ENCODE data around the gene CHD5.

The CHD5 gene

GRCh38 chr1:6174621-6175410 lies 5.3 kb downstream of the CHD5 start:
- peaks cover 8% of the 10 kb centered on the region for H3K4me1 ChIP-seq (ENCODE audit: control insufficient read depth, insufficient read depth, low read length, poor library complexity, severe bottlenecking)
- H3K27me3 ChIP-seq (replicated peaks; ENCODE audit: control insufficient read depth, insufficient read depth, low read length, poor library complexity, severe bottlenecking): peaks cover 22% of the 10 kb centered on the region
- H3K27ac ChIP-seq (ENCODE audit: insufficient read depth, low read length, poor library complexity, severe bottlenecking): no peak overlapping the region
- no peaks in the 10 kb centered on the region for H3K9me3 ChIP-seq (ENCODE audit: control insufficient read depth, low read length)
- DNase-seq: no peak
- H3K36me3 ChIP-seq (ENCODE audit: control insufficient read depth, insufficient read depth, low read length): no peaks in the 10 kb centered on the region
- H3K4me3 ChIP-seq (ENCODE audit: insufficient read depth, low read depth, low read length, poor library complexity, severe bottlenecking): no peak overlapping the region

- Histone ChIP-seq H3K27ac (ENCODE audit: insufficient read depth, low read length, poor library complexity, severe bottlenecking) (no peak overlapping the region), H3K4me3 (ENCODE audit: insufficient read depth, low read depth, low read length, poor library complexity, severe bottlenecking) (no peak overlapping the region), H3K36me3 (ENCODE audit: control insufficient read depth, insufficient read depth, low read length) (no peaks in the 10 kb centered on the region), H3K9me3 (ENCODE audit: control insufficient read depth, low read length) (no peaks in the 10 kb centered on the region), H3K4me1 (ENCODE audit: control insufficient read depth, insufficient read depth, low read length, poor library complexity, severe bottlenecking) (no peaks in the 10 kb centered on the region), H3K27me3 (replicated peaks; ENCODE audit: control insufficient read depth, insufficient read depth, low read length, poor library complexity, severe bottlenecking) (peaks cover 5% of the 10 kb centered on the region)
- no peak for DNase-seq
Measured at GRCh38 chr1:6172549-6172948, 7.6 kb downstream of the CHD5 start.

DNA sequence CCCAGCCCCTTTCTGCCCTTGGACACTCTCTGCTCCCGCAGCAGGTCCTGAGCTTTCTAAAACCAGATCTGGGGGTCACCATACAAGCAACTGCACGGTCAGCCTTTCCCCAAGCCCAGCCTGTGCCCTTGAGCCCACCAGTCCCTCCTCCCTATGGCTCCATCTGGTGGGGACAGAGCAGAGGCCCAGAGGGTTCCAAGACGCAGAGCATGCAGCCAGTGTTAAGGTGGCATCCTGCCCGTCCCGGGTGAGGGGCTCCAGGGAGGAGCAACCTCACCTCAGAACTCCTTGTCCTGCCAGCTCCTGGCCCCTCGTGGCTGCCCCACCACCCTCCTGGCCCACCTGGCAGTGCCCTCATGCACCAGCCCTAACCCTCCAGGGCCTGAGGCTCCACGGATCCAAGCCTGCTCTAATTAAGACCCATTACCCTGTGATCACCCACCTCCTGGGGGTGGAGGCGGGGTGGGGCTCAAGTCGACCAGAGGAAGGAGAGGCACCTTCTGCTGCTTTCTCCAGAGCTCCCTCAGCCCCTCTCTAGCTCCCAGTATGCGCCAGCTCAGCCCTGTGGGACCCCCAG lies 8.5 kb downstream of the CHD5 start:
- no peaks in the 10 kb centered on the region for H3K36me3 ChIP-seq (ENCODE audit: control insufficient read depth, insufficient read depth, low read length)
- DNase-seq: no peak
- no peak overlapping the region for H3K4me3 ChIP-seq (ENCODE audit: insufficient read depth, low read depth, low read length, poor library complexity, severe bottlenecking)
- H3K27ac ChIP-seq (ENCODE audit: insufficient read depth, low read length, poor library complexity, severe bottlenecking): no peak overlapping the region
- no peaks in the 10 kb centered on the region for H3K9me3 ChIP-seq (ENCODE audit: control insufficient read depth, low read length)
- H3K27me3 ChIP-seq (replicated peaks; ENCODE audit: control insufficient read depth, insufficient read depth, low read length, poor library complexity, severe bottlenecking): no peaks in the 10 kb centered on the region
- no peaks in the 10 kb centered on the region for H3K4me1 ChIP-seq (ENCODE audit: control insufficient read depth, insufficient read depth, low read length, poor library complexity, severe bottlenecking)

DNA sequence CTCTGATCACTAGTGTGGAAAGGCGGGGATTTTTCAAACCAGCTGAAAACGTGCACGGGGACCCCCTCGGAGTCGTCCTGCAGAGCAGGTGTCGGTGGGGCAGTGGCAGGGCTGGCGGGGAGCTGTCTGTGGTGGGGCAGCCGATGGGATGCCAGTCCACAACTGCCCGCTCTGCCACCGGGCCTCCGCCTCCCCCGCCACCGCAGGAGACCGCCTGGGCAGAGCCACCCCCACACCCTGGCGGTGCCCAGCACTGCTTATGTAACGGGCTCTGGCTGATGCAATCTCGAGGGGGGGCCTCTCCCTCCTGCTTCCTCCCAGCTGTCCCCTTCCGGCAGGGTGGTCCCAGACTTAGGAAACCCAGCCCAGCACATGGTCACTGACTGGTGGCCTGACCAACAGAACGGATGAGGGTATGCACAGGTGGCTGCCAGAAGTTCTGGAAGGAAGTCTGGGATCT lies 9.3 kb downstream of the CHD5 start:
- H3K4me1 ChIP-seq (ENCODE audit: control insufficient read depth, insufficient read depth, low read length, poor library complexity, severe bottlenecking): no peaks in the 10 kb centered on the region
- DNase-seq: no peak
- H3K9me3 ChIP-seq (ENCODE audit: control insufficient read depth, low read length): no peaks in the 10 kb centered on the region
- no peaks in the 10 kb centered on the region for H3K27me3 ChIP-seq (replicated peaks; ENCODE audit: control insufficient read depth, insufficient read depth, low read length, poor library complexity, severe bottlenecking)
- no peaks in the 10 kb centered on the region for H3K36me3 ChIP-seq (ENCODE audit: control insufficient read depth, insufficient read depth, low read length)
- H3K27ac ChIP-seq (ENCODE audit: insufficient read depth, low read length, poor library complexity, severe bottlenecking): no peak overlapping the region
- H3K4me3 ChIP-seq (ENCODE audit: insufficient read depth, low read depth, low read length, poor library complexity, severe bottlenecking): no peak overlapping the region

DNA sequence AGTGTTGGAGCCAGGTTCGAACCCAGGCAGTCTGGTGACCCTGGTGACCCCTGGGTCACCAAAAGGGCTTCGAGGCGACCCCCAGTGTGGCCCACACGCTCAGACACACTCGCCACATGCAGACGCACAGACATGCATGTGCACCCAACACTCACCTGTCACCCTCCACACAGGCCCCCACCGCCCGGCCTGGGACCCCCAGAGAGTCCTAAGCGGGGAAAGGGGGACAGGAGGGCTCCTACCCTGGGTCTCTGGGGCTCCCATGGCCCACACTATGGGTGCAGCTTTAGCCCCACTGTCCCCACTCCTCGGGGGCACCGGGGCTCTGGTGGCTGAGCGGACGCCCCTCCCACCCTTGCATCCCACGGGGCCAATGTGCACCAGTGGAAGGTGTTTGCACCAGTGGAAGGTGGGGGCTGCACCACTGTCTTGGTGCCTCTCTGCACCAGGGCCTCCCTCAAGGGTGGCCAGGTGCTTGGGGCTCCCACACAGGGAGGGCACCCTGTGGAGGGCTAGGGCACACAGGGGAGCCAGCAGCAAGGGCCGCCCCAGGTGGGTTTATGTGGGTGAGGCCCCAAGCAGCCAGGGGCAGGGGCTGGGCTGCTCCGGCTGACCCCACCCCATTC lies 9.9 kb downstream of the CHD5 start:
- Histone ChIP-seq H3K4me3 (ENCODE audit: insufficient read depth, low read depth, low read length, poor library complexity, severe bottlenecking) (no peak overlapping the region), H3K27me3 (replicated peaks; ENCODE audit: control insufficient read depth, insufficient read depth, low read length, poor library complexity, severe bottlenecking) (no peaks in the 10 kb centered on the region), H3K36me3 (ENCODE audit: control insufficient read depth, insufficient read depth, low read length) (no peaks in the 10 kb centered on the region), H3K27ac (ENCODE audit: insufficient read depth, low read length, poor library complexity, severe bottlenecking) (no peak overlapping the region), H3K4me1 (ENCODE audit: control insufficient read depth, insufficient read depth, low read length, poor library complexity, severe bottlenecking) (no peaks in the 10 kb centered on the region), H3K9me3 (ENCODE audit: control insufficient read depth, low read length) (no peaks in the 10 kb centered on the region)
- no peak for DNase-seq

GRCh38 chr1:6168947-6169586 lies 11.1 kb downstream of the CHD5 start:
- H3K27me3 ChIP-seq (replicated peaks; ENCODE audit: control insufficient read depth, insufficient read depth, low read length, poor library complexity, severe bottlenecking): no peaks in the 10 kb centered on the region
- no peak overlapping the region for H3K27ac ChIP-seq (ENCODE audit: insufficient read depth, low read length, poor library complexity, severe bottlenecking)
- H3K9me3 ChIP-seq (ENCODE audit: control insufficient read depth, low read length): no peaks in the 10 kb centered on the region
- H3K4me1 ChIP-seq (ENCODE audit: control insufficient read depth, insufficient read depth, low read length, poor library complexity, severe bottlenecking): no peaks in the 10 kb centered on the region
- H3K36me3 ChIP-seq (ENCODE audit: control insufficient read depth, insufficient read depth, low read length): no peaks in the 10 kb centered on the region
- no peak for DNase-seq
- no peak overlapping the region for H3K4me3 ChIP-seq (ENCODE audit: insufficient read depth, low read depth, low read length, poor library complexity, severe bottlenecking)

GRCh38 chr1:6167391-6168303 lies 12.5 kb downstream of the CHD5 start:
- no peaks in the 10 kb centered on the region for H3K27me3 ChIP-seq (replicated peaks; ENCODE audit: control insufficient read depth, insufficient read depth, low read length, poor library complexity, severe bottlenecking)
- no peak for DNase-seq
- H3K36me3 ChIP-seq (ENCODE audit: control insufficient read depth, insufficient read depth, low read length): no peaks in the 10 kb centered on the region
- H3K4me3 ChIP-seq (ENCODE audit: insufficient read depth, low read depth, low read length, poor library complexity, severe bottlenecking): no peak overlapping the region
- H3K27ac ChIP-seq (ENCODE audit: insufficient read depth, low read length, poor library complexity, severe bottlenecking): no peak overlapping the region
- H3K9me3 ChIP-seq (ENCODE audit: control insufficient read depth, low read length): no peaks in the 10 kb centered on the region
- H3K4me1 ChIP-seq (ENCODE audit: control insufficient read depth, insufficient read depth, low read length, poor library complexity, severe bottlenecking): no peaks in the 10 kb centered on the region

GRCh38 chr1:6166655-6167390 lies 13.3 kb downstream of the CHD5 start:
- no peaks in the 10 kb centered on the region for H3K27me3 ChIP-seq (replicated peaks; ENCODE audit: control insufficient read depth, insufficient read depth, low read length, poor library complexity, severe bottlenecking)
- DNase-seq: no peak

DNA sequence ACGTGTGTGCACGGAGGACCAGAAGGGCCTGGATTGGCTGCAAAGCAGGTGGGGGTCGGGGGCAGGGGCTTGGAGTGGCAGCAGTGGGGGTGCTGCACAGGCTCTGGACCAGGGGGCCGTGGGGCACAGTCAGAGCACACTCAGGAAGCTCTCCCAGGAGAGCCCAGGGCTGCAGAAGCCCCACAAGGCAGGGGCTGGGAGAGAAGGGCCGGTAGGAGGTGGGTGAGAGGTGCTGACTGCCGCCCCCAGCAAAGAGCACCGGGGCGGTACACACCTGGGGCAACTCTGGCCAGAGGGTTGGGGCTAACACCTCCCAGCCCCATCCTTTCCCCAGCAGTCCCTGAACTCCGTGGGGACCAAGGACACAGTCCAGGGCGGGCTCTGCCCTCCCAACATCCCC lies 13.9 kb downstream of the CHD5 start:
- Histone ChIP-seq H3K27ac (ENCODE audit: insufficient read depth, low read length, poor library complexity, severe bottlenecking) (no peak overlapping the region), H3K9me3 (ENCODE audit: control insufficient read depth, low read length) (no peaks in the 10 kb centered on the region), H3K27me3 (replicated peaks; ENCODE audit: control insufficient read depth, insufficient read depth, low read length, poor library complexity, severe bottlenecking) (no peaks in the 10 kb centered on the region), H3K36me3 (ENCODE audit: control insufficient read depth, insufficient read depth, low read length) (no peaks in the 10 kb centered on the region), H3K4me3 (ENCODE audit: insufficient read depth, low read depth, low read length, poor library complexity, severe bottlenecking) (no peak overlapping the region), H3K4me1 (ENCODE audit: control insufficient read depth, insufficient read depth, low read length, poor library complexity, severe bottlenecking) (no peaks in the 10 kb centered on the region)
- no peak for DNase-seq

More at GRCh38 chr1:6166655-6167390, 13.3 kb downstream of the CHD5 start:
- Histone ChIP-seq H3K4me1 (ENCODE audit: control insufficient read depth, insufficient read depth, low read length, poor library complexity, severe bottlenecking) (no peaks in the 10 kb centered on the region), H3K4me3 (ENCODE audit: insufficient read depth, low read depth, low read length, poor library complexity, severe bottlenecking) (no peak overlapping the region), H3K9me3 (ENCODE audit: control insufficient read depth, low read length) (no peaks in the 10 kb centered on the region), H3K36me3 (ENCODE audit: control insufficient read depth, insufficient read depth, low read length) (no peaks in the 10 kb centered on the region), H3K27ac (ENCODE audit: insufficient read depth, low read length, poor library complexity, severe bottlenecking) (no peak overlapping the region)
